Stimulated activated CD4-positive, alpha-beta T cell treated with anti-CD3 and anti-CD28 coated beads, Interleukin-15, amount 100 ng/mL, for 1 hour (primary cell): ENCODE results near the gene SIDT1.

ENCODE experiments used
- DNase-seq, 2 donors: peaks; one replicate each; pipeline ENCODE4 v3.0.0-alpha.2; 2020; ENCODE audit warnings: low read depth in 1 of 2, low spot score in 1 of 2

The SIDT1 gene

DNA sequence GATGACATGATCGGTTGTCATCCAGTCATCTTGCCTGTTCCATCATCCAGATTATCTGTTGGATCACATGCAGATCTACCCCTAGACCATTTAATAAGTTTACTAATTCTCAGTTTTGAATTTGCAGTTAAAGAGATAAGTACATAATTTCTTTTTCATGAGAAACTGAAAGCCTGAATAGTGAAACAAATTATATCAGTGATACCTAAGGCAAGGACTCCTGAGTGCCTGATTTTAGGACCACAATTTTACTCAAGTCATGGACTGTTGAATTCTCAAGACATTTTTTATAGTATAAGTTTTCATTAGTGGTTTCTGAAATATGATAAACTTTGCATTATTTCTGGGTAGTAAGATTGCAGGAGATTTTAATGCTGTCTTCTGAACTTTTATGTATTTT, 13.2 kb downstream of the SIDT1 start:
- DNase-seq, result no peak

DNA sequence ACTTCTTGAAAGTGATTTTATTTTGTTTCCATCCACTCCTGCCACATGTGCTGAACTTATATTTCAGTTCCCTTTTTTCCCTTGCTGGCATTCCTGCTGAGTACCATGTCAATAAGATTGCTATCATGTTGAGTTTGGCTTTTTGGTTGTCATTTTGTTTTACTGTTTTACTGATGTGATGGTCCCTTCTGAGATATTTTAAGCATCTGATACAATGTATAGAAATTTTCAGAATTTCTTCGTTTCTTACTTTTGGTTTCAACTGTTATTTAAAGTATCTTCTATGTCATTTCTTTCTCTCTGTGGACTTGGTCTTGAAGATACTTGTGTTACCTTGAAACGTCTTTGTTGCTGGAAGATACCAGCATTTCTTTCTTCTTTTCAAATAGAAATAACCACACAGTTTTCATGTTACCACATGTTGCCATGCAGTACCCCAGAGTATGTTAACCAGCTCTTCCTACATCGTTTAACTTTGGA, 14.1 kb downstream of the SIDT1 start:
- no peak for DNase-seq

DNA sequence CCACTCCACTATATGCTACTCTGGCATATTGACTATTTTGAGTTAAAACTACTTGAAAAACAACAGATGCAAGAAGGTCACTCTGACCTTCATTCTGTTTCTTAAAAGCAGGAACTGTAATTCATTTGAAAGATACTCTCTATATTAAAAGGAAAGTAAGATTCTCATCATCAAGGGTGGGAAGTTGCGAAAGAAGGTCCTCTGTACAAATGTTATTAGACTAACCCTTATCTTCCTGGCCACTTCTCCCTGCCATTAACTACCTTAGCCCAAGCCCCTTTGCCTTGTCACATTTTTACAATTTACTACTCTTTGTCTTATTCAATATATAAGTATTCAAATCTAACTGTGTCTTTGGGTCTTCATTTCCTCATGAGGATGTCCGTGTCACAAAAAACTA, 16.1 kb downstream of the SIDT1 start:
- DNase-seq, result no peak

DNA sequence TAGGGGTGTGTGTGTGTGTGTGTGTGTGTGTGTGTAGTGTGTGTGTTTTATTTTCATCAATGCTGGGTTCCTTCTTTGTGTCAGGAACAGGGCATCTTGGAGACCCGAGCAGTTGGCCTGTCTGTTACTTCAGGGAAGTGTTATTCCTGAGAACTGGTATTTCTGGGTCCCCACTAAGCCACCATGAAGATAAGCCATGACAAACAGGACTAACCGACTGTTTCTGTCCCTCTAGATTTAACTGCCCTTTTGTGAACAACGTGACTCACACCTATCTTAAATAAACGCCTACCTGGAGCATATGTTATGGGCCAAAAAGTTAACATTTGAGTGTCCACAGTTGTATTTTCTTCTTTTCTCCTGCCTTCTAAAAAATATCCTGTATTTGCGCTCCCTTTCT, 19.5 kb downstream of the SIDT1 start:
- no peak for DNase-seq

DNA sequence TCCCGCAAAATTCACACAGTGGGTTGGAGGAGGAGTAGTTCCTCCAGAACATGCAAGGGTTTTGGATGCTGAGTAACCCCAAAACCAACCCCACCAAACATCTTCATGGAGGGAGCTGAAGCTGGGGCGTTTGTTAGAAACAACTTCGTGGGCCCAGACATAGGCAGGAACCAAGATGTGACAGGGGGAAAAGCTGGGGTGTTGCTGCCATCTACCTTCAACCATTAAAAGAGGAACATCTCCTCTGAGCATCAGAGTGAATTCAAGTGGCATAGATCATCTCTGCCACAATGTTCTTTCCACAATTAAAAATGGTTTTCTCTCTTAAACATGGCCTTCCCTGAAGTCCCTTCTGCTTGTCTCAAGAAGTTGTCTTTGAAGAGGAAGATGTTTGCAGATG, 20.5 kb downstream of the SIDT1 start:
- DNase-seq, result no peak

DNA sequence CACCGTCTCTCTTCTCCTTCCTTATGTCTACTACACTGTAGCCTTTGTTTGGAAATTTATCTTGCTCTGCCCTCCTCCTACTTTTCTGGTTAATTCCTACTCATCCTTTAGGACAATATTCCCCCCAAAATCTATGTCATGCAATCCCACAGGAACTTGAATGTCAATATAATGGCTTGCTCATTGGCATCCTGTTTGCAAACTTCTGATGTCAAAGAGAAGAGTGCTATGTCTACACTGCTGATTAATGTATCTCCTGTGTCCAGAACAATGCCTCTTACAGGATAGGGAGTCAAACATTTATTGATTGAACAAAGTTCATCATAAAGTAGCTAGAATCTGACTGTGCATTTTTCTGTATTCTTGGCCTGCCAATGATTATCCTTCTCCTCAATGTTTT, 22.8 kb downstream of the SIDT1 start:
- no peak for DNase-seq

DNA sequence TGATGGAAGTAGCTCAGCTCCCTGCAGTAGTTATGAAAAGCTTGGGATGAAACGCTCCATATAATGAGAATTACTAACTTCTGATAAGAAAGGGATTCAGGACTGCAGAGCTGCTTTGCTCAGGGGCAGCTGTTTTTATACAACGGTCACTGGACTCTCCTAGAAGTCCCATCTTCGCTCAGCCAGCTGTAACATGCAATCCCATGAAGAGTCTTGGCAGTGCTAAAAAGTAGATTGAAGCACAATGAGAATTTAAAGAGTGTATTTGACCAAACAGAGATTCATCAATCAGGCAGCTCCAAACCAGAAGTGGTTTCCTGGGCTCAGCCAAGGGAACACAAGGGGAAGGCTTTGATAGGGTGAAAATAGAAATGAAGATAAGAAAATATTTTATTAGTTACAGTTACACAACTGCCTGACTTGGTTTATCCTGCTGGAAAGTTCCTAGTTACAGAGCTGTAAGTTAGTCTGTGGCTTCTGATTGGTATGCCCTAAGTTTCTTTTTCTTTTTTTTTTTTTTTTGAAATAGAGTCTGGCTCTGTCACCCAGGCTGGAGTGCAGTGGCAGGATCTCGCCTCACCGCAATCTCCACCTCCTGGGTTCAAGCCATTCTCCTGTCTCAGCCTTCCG, 24.1 kb downstream of the SIDT1 start:
- no peak for DNase-seq

DNA sequence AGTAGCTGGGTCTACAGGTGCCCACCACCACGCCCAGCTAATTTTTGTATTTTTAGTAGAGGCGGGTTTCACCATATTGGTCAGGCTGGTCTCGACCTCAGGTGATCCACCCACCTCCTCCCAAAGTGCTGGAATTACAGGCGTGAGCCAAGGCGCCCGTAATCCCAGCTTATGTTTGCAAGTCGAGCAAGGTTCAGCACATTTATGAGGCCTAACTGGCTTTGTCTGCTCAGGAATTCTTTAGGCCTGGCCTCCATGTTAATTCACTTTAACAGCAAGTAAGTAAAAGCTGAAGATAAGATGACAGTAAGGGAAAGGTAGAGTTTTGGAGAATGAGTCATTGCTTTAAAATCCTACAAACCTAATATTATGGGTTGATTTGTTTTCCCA, 24.6 kb downstream of the SIDT1 start:
- DNase-seq, result no peak

DNA sequence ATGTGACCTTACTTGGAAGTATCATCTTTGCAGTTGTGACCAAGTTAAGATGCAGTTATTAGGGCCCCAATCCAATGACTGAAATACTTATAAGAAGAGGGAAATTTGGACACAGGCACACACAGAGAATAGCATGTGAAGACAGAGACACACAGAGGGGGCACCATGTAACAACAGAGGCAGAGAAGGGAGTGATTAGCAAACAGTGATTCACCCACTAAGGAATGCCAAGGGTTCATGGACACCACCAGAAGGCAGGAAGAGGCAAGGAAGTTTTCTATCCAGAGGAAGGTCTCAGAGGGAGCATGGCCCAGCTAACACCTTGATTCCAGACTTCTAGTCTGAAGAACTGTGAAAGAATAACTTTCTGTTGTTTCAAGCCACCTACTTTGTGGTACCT, 25.0 kb downstream of the SIDT1 start:
- DNase-seq, result no peak

DNA sequence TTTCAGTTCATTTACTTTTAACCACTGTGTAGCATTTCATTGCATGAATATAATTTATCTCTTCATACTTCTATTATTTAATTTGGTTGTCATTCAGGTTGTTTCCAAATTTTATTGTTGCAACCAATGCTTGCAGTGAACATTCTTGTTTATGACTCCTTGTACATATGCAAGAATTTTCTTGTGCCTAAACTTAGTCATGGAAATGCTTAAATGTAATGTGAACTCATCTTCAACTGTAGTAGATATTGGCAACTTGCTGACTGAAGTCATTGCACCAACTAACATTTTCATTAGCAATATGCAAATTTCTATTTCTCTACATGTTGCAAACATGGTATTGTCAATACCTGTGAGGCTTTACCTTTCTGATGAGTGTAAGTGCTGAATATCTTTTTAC, 26.7 kb downstream of the SIDT1 start:
- DNase-seq, result no peak

DNA sequence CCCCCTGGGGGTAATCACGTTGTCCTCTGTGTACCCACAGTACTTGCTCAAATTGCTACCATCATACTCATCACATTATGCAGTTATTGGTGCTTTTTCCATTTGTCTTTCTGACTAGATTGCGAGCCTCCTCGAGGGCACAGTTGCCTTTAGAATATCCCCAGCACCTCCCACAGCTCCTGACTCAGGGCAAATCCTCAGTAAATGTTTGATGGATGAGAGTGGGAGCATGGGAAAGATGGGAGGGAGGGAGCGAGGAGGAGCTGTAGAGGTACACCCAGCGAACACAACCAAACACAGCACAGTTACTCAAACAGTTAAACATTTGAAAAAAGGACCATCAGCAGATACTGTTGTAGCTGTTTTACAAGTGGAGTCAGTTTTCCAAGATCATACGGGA, 27.9 kb downstream of the SIDT1 start:
- DNase-seq, result no peak

DNA sequence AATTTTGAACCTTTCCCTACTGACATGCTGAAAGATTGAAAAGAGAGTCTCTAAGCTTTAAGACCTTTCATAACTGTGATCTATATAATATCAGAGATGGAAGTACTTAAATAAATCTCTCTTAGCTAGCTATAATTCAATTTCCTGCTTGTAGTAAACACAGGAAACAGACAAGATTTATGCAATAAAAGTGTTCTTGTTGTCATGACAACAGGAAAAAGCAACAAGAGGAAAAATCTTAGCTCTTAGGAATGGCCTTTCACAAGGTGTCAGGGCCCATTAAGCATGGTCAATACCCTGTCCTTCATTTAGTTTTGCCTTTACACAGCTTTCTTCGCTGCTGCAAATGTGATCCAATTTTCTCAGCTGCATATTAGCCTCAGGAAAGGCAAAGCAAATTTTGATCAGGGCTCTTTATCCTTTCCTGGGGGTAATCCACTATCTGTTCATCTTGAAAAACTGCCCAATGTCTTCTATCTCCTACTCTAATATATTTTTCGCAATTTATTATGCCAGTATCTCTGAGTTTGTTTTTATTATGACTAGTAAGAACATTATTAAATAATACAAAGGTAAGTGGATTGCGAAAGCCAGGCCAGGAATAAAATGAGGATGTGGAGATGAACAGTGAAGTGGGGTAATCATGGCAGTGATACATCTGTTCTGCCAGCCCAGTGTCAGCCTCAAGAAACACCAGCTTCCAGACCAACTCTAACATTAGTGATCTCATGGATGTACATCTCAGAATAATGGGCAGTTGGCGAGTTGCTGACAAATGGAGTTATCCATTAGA, 28.7 kb downstream of the SIDT1 start:
- no peak for DNase-seq

DNA sequence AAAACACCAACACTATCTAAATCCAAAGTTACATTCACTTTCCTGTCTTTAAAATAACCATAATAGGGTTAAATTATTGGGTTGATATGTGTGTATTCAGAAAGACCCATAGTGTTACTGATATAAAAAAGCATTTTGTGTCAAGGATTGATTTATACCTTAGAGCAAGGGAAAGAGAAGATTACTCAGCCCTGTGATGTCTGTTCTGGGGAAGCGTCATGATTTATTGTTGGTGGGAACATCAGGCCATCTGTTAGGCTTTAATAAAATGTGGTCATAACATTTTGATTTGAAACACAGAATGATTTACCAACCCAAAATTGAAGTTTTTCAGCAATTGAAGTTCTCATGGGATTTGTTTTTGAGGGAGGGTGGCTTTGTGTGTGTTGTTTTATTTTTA, 33.2 kb downstream of the SIDT1 start:
- DNase-seq, result no peak

DNA sequence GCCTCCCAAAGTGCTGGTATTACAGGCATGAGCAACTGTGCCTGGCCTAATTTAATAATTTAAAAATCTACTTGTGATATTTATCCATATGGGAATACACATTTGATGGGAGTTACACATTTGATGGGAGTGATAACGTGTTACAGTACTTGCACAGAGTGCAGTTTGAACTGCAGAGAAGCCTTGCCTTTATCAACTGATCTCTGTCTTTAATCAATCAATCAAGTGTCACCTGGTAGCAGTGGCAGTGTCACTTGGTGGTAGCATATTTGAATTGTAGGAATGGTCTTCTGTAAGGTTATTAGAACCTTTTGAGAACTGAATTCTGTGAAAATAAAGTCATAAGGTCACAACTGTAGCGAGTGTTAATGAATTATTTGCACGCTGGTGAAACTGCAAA, 37.8 kb downstream of the SIDT1 start:
- DNase-seq, result no peak

DNA sequence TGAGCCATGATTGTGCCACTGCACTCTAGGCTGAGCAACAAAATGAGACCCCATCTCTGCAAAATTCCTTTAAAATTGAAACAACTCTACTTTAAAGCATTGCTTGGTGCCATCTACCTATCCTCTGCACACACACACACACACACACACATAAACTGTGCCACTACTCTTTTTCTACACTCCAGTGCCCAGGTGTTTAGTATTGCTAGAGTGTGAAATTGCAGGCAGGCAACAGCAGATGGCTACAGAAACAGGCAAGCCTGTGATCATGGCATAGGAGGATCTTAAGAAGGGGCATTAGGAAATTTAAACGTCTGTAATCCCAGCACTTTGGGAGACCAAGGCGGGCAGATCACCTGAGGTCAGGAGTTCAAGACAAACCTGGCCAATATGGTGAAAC, 39.0 kb downstream of the SIDT1 start:
- DNase-seq, result no peak

DNA sequence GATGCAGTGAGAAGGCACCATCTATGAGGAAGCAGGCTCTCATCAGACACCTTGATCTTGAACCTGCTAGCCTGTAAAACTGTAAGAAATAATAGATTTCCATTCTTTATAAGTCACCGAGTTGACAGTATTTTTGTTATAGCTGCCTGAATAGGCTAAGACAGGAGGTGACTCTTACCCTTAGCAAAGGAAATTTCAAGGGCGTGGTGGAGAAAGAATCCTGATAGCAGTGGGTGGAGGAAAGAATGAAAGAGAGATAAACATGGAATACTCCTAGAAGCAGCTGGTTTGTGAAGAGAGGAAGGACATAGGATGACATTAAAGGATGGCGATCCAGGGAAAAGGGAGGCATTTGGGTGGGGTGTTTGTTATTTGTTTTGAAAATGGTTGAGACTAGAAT, 41.4 kb downstream of the SIDT1 start:
- no peak for DNase-seq

DNA sequence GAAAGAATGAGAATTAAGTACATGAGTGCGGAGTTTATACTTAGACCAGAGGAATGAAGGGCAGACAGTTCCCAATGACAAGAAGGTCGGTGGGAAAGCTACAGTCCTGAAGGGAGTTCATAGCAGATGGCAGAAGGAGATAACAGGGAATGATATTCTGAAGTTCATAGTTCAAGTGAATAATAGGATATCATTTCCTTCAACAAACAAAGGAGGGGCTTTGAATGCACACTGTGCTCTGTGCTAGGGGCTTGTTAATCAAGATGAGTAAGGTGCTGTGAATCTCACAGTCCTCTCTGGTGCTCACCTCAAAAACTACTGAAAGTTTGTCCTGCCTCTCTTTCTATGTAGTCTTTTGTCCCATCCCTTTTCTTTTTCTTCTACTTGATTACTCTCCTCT, 41.9 kb downstream of the SIDT1 start:
- DNase-seq, result no peak

DNA sequence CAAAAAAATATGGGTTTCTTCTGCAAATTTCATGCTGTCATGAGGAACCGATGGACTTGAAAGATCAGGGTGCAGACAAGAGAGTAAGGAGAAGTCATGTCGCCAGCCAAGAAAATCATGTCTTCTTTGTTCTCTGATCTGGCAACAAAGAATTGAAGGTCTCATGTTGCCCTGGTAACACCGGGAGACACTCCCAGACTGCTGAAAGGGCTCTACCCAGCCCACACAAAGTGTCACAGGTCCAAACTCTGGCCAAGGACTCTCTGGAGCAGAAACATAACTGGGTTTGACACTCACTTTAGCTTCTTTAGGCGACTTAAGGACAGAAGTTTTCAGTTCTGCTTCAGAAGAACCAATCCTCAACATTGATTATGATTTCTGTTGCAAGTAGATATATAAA, 42.9 kb downstream of the SIDT1 start:
- no peak for DNase-seq

DNA sequence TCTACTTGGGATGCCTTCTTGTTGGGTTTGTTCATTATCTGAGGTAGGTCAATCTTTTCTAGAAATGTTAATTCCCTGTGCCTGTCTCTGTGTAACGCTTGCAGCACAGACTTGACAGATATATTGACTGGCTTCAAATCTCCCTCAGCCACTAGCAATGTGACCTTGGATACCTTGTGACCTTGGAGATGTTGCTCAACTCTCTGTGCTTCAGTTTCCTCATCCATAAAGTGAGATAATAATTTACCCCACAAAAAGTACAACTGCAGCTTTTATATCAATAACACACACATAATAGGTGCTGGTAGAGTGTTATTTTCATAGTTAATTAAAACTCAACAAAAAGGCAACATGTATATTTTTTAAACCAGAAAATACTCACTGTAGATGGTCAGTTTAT, 52.9 kb downstream of the SIDT1 start:
- no peak for DNase-seq

DNA sequence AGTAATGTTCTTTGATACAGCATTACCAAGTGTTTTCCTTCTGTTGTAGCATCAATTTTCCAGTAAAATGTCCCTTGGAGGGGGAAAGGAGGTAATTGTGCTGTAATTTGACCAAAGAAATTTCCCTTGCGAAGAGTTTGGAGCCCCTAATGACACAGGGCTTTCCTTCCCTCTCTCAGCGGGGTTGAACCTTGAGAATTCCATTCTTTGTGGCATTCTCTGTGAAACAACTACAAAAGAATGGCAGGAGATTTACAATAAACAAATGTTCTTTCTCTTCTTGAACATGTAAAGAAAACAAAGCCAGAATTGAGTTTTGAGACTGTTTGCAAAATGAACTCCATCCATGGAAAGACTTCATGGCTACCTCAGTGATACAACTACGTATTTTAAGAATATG, 53.4 kb downstream of the SIDT1 start:
- no peak for DNase-seq

DNA sequence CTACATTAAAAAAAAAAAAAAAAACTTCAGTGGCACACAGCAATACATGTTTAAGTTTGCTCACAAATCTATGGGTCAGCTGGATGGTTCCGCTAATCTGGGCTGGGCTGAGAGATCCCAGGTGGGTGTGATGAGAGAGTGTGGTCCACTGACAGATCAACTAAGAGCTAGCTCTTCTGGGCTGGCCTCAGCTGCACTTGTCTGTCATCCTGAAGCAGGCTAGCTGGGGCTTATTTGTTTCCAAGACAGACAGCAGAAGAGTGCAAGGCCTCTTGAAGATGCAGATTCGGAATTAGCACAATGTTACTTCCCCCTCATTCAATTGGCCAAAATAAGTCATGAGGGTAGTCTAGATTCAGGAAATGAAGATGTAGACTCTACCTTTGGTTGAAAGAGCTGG, 56.5 kb downstream of the SIDT1 start:
- DNase-seq, result no peak

DNA sequence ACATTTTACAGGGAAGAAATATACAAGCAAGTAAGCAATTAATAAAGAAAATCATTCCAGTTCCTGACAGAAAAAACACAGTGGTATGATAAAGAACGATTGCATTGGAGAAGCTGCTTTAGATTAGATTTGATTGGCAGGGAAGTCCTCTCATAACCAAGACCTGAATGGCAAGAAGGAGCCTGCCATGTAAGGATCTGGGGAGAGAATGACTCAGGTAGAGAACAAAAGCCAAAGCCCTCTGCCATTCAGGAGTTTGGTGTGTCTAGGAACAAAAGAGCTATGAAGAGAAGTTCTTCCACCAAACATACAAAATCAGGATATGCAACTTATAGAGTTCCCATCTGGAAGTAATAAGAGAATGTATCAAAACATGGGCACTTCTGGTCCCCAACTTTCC, 57.6 kb downstream of the SIDT1 start:
- no peak for DNase-seq

DNA sequence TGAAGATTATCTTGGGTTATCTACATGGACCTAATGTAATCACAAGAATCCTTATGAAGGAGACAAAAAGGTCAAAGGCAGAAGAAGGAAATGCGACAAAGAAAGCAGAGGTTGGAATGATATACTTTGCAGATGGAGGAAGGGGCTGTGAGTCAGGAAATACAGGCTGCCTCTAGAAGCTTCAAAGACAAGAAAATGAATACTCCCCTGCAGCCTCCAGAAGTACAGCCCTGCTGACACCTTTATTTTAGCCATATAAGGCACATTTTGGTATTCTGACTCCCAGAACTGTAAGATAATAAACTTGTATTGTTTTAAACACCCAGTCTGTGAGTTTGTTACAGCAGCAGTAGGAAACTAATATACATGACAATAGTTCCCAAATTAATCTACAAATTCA, 58.6 kb downstream of the SIDT1 start:
- DNase-seq, result no peak
